ENCODE measurements around the gene CREG1.
A peak's percentile ranks its signal among the peaks of the same experiment; 100 is the strongest.
"Not testable (repeated sequence)": the region's sequence is repeated elsewhere in the genome, so short reads cannot be mapped to it uniquely, and the experiment has no call there.

The CREG1 gene

DNA sequence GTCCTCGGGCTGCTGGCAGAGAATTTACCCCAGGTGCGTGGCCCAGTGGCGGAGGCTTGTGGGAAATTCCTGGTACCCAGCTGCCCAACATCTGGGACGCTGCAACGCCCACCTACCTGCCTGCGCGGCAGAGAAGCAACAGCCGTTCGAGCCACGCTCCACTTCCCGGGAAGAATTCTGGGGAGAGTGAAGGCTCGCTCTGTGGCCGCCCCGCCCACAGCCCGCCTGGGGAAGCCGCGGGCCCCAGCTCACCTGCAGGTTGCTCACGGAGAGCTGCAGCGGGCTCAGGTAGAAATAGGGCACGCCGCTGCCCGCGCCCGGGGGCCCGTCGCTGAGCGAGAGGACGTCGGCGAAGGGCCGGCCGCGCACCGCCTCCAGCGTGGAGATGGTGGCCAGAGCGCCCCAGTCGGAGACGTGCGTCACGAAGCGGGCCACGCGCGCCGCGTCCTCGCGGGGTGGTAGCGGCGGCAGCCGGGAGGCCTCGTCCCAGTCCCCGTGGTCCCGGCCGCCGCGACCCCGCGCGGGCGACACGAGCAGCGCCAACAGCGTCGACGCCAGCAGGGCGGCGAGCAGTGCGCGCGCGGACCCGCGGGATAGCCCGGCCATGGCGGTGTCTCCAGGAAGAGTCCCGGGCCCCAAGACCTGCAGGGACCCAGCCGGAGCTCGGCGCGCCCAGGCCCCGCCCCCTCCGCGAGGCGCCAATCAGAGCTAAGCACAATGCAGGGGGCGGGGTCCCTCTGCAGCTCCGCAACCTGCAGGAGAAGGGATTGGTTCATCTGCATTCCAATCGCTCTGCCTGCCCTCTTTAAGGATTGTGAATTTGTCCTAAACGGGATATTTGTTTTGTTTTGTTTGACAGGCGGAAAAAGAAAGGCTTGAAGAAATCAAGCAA is at the start of gene CREG1:
Gene CREG1, minus strand, starts transcription at position 627 of the 892 bp plus-strand sequence.
- DNase-seq (ENCODE audit: low spot score): peak; percentile 88

GRCh38 chr1:167602840-167603239 is 49.3 kb upstream of the CREG1 start:
- DNase-seq (ENCODE audit: low spot score): peak; percentile 18

GRCh38 chr1:167601442-167602383 is 48.2 kb upstream of the CREG1 start:
- peak; percentile 31 for DNase-seq (ENCODE audit: low spot score)

DNA sequence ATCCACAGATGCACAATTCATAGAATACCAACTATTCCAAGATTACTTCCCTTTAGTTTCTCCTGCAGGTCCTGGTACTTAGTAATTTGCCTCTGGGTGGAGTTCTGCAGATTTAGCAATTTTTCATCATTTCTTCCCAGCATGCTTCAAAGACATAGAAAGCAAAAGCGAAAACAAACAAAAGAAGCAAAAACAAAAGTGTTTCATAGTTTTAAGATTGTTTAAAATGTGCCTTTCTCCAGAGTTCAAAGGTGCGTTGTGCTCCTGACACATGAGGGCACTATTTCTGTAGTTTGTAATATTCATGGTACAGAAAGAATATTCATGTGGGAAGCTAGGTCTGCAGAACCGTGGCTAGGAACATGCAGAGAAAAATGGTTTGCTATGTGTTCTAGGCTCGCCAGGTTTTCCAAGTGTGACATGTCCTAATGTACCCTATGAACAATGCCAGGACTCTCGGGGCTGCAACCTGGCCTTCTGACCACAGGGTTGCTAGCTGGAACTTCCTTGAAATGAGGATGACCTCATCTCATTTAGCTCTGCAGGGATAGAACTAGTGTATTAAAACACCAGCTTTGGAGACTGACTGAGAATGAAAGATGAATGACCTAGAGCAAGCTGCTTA is 46.5 kb upstream of the CREG1 start:
- peak; percentile 64 for DNase-seq (ENCODE audit: low spot score)

DNA sequence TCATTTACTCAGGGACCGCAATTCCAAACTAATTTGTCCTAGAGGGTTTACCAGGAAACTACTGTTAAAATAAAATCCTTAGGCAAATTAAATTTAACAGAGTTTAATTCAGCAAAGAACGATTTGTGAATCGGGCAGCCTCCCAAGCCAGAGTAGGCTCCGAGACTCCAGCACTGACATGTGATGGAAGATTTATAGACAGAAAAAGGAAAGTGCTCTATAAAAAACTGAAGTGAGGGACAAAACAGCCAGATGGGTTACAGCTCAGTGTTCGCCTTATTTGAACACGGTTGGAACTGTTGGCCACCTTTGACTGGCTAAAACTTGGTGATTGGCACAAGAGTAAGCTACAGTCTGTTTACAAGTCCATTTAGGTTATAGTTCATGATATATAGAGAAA is 41.3 kb upstream of the CREG1 start:
- no peak for DNase-seq (ENCODE audit: low spot score)

GRCh38 chr1:167593860-167594259 is 40.3 kb upstream of the CREG1 start:
- DNase-seq (ENCODE audit: low spot score): no peak

- no peak for DNase-seq (ENCODE audit: low spot score)
Observed at GRCh38 chr1:167592475-167592874, 38.9 kb upstream of the CREG1 start.

DNA sequence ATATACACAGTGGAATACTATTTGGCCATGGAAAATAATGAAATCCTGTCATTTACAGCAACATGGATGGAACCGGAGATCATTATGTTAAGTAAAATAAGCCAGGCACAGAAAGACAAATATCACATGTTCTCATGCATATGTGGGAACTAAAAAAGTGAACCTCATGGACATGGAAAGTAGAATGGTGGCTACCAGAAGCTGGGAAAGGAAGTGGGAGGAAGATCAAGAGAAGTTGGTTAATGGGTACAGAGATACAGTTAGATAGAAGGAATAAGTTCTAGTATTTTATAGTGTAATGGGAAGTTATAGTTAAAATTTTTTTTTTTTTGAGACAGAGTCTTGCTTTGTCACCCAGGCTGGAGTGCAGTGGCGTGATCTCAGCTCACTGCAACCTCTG is 34.8 kb upstream of the CREG1 start:
- DNase-seq (ENCODE audit: low spot score): no peak

- no peak for DNase-seq (ENCODE audit: low spot score)
Observed at GRCh38 chr1:167587872-167588271, 34.3 kb upstream of the CREG1 start.

- DNase-seq (ENCODE audit: low spot score): no peak
Observed at GRCh38 chr1:167587342-167587741, 33.8 kb upstream of the CREG1 start.

GRCh38 chr1:167584581-167584980 is 31.0 kb upstream of the CREG1 start:
- no peak for DNase-seq (ENCODE audit: low spot score)

DNA sequence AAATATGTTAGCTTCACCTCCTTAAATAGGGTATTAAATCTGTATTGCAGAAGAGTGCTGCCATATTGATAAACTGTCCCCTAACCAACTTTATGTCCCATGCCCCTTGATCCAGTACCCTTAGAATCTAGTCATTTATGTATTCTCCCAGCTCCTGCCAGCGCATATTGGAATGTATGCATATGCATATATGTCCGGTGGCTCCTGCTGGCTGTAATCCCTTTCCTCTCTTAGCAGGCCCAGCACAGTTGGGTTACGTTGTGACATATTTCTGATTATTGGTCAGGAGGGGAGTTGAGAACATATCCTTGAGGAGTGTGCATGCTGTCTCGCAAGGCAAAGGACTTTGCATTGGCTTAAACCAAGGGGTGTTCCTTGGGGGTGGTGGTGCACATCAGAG is 29.2 kb upstream of the CREG1 start:
- DNase-seq (ENCODE audit: low spot score): no peak

DNA sequence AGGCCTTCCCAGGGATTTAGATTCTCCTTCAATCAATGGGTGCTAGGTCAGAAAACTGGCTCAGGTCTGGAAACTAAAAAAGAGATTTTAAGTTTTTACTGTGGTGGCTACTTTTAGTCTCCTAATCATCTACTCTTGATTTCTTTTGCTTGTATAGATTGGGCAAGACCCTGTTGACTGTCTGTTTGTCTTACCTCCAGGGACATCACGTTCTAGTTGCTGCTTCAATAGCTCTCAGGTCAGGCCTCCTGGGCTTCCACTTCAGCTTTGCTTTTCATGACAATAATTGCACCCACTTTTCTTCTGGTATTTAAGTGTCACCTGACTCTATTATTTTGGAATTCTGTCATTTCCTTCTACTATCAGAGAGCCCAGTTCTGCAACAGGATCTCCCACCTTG is 28.5 kb upstream of the CREG1 start:
- DNase-seq (ENCODE audit: low spot score): no peak

DNA sequence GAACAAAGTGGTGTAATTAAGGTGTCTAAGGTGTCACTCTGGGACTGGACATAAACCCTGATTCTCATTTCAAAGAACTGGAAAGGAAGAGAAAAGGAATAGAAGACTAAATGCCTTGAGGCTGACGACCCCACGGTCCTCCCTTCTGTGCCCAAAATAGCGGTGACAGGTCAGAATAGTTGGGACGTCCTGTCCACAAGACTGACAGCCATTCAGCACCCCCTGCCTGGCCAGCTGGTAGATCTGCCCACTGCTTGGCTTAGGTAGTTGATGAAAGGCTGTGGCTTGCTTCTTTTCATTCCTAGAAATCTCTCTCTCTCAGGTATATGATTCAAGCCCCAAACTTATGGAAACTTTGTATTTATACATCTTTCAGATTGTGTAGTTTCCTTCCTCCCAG is 26.4 kb upstream of the CREG1 start:
- DNase-seq (ENCODE audit: low spot score): no peak

GRCh38 chr1:167578939-167579521 is 25.5 kb upstream of the CREG1 start:
- no peak for DNase-seq (ENCODE audit: low spot score)

DNA sequence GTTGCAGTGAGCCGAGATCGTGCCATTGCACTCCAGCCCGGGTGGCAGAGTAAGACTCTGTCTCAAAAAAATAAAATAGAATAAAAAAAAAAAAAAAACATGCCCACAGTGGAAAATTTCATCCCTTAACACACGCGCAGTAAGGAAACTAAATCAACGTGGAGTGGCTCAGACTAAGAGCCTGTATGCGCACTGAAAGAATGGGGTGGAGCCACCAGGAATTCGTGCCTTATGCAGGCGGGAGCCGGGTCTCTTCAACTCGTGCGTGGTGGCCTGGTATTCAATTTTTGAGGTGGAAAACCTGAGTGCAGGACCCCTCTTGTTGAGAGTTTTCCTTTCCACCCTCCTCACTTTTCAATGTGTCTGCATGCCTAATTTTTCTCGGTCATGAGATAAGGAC is 22.1 kb upstream of the CREG1 start:
- no peak for DNase-seq (ENCODE audit: low spot score)

DNA sequence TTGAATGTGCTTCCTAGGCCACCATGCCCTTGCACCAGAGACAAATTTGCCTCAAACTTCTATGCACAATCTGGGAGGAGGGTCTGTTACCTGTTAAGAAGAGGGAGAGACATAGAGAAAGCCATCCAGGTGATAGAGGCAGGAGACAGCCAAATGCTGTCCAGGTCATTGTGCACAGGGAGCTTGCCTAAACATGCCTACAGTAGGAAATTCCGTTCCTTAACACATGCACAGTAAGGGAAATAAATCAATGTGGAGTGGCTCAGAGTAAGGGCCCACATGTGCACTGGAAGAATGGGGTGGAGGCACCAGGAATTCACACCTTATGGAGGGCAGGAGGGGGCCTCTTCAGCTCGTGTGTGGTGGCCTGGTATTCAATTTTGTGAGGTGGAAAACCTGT is 19.5 kb upstream of the CREG1 start:
- DNase-seq (ENCODE audit: low spot score): no peak

DNA sequence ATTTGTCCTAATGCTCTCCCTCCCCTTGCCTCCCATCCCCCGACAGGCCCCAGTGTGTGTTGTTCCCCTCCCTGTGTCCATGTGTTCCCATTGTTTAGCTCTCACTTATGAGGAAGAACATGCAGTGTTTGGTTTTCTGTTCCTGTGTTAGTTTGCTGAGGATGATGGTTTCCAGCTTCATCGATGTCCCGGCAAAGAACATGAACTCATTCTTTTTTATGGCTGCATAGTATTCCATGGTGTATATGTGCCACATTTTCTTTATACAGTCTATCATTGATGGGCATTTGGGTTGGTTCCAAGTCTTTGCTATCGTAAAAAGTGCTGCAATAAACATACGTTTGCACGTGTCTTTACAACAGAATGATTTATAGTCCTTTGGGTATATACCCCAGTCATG is 17.1 kb upstream of the CREG1 start:
- not testable (repeated sequence) for DNase-seq (ENCODE audit: low spot score)

DNA sequence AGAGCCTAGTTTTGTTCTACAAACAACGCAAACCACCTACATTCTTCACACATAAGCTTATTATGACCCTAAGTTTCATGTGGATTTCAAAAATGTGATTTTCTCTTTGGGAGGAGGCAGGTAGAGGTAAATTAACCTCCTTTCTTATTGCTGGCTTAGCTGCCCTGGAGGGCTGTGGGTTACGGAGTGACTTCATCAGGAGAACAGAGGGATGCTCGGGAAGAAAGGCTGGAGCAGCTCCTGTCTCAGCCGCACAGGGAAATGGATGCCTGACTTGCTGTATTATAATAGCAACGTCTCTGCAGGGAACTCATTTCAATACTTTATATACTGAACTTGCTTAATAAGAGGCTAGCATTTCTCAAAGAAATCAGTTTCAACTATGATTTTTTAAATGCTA is 14.1 kb upstream of the CREG1 start:
- no peak for DNase-seq (ENCODE audit: low spot score)

GRCh38 chr1:167566766-167567165 is 13.2 kb upstream of the CREG1 start:
- DNase-seq (ENCODE audit: low spot score): no peak

- DNase-seq (ENCODE audit: low spot score): no peak
Observed at GRCh38 chr1:167565922-167566321, 12.4 kb upstream of the CREG1 start.
